ENCODE results near the gene MAGEA2.
"Not testable (repeated sequence)": the region's sequence is repeated elsewhere in the genome, so short reads cannot be mapped to it uniquely, and the experiment has no call there.

Gene MAGEA2

DNA sequence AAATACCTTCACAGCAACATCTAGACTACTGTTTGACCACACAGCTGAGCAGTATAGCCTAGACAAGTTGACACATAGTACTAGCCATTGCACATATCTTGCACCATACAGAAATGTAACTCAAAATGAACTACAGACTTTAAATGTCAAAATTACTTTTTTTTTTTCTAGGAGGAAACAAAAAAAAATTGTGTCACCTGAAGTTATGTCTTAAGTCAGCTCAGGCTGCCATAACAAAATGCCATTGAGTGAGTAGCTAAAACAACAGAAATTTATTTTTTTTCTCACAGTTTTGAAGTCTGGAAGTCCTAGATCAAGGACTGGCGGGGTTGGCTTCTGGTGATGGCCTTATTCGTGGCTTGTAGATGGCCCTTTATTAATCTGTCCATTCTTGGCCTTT is 44.5 kb downstream of the MAGEA2 start, which contains the start of gene CSAG2:
Gene CSAG2, minus strand, starts transcription at position 101 of the 400 bp plus-strand sequence. CDS start 161 bp downstream, outside the sequence.
- not testable (repeated sequence) for DNase-seq

DNA sequence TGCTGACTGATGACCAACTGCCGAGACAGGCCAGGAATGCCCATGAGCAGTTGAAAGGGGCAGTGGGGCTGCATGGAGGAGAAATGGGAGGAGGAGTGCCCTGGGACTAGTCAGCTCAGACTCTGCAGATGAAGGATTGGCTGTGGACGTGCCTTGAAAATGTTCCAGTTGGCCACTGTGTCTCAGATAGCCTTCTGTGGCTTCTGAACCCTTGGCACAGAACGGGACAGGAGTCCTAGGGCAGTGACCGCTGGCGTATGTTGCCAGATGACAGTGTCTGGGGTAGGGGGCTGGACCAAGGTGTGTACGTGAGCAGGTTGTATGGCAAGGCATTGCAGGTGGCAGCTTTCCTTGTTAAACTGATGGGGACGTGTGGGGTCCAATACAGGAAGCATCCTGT is 47.1 kb downstream of the MAGEA2 start:
- DNase-seq: not testable (repeated sequence)

DNA sequence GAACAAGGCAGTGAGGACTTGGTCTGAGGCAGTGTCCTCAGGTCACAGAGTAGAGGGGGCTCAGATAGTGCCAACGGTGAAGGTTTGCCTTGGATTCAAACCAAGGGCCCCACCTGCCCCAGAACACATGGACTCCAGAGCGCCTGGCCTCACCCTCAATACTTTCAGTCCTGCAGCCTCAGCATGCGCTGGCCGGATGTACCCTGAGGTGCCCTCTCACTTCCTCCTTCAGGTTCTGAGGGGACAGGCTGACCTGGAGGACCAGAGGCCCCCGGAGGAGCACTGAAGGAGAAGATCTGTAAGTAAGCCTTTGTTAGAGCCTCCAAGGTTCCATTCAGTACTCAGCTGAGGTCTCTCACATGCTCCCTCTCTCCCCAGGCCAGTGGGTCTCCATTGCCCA is 53.3 kb downstream of the MAGEA2 start:
- not testable (repeated sequence) for DNase-seq

All from nucleus accumbens (tissue), 56 donors.